Stimulated activated effector memory CD8-positive, alpha-beta T cell treated with anti-CD3 and anti-CD28 coated beads, Interleukin-12 subunit alpha, Interleukin-12 subunit beta, amount 100 ng/mL, for 72 hours (primary cell): ENCODE measurements around the gene CCNYL1.
"Not testable (repeated sequence)": the region's sequence is repeated elsewhere in the genome, so short reads cannot be mapped to it uniquely, and the experiment has no call there.

Source experiments
- ATAC-seq: fragments of 150-1000 bp; cut with Tn5 transposase; 2 replicates; pipeline ENCODE4 v1.10.0; 2021
- DNase-seq, 2 donors: peaks; one replicate each; pipeline ENCODE4 v3.0.0; 2021 to 2022; ENCODE audit warnings: low spot score in 2 of 2
- H3K27ac Mint-ChIP-seq: one replicate; pipeline ENCODE4 v1.8.0; 2022; ENCODE audit warnings: mild to moderate bottlenecking, mixed read lengths
- H3K36me3 Mint-ChIP-seq: one replicate; pipeline ENCODE4 v1.8.0; 2022; ENCODE audit warnings: mild to moderate bottlenecking, mixed read lengths
- H3K4me1 Mint-ChIP-seq: one replicate; pipeline ENCODE4 v1.8.0; 2022; ENCODE audit warnings: mixed read lengths
- H3K4me3 Mint-ChIP-seq: one replicate; pipeline ENCODE4 v1.8.0; 2022; ENCODE audit warnings: mild to moderate bottlenecking, mixed read lengths
- H3K9me3 Mint-ChIP-seq: one replicate; pipeline ENCODE4 v1.8.0; 2022; ENCODE audit warnings: mixed read lengths

The CCNYL1 gene

GRCh38 chr2:207720517-207721187 is 9.2 kb downstream of the CCNYL1 start:
- no peak for DNase-seq
- no peak overlapping the region for H3K27ac Mint-ChIP-seq
- H3K4me1 Mint-ChIP-seq, result peaks cover 14% of the 10 kb centered on the region
- H3K9me3 Mint-ChIP-seq, result no peaks in the 10 kb centered on the region
- ATAC-seq, result no peak
- H3K4me3 Mint-ChIP-seq, result no peak overlapping the region
- no peaks in the 10 kb centered on the region for H3K36me3 Mint-ChIP-seq

- no peak for ATAC-seq
- Mint-ChIP-seq H3K4me3 (no peak overlapping the region), H3K36me3 (no peaks in the 10 kb centered on the region), H3K9me3 (no peaks in the 10 kb centered on the region), H3K4me1 (peaks cover 11% of the 10 kb centered on the region), H3K27ac (peak overlapping the region; percentile 35)
- no peak for DNase-seq
Observed at GRCh38 chr2:207722773-207723424, 11.5 kb downstream of the CCNYL1 start.

GRCh38 chr2:207723425-207723787 is 12.0 kb downstream of the CCNYL1 start:
- peak overlapping the region; percentile 35 for H3K27ac Mint-ChIP-seq
- not testable (repeated sequence) for ATAC-seq, H3K36me3 Mint-ChIP-seq, DNase-seq, H3K9me3 Mint-ChIP-seq, H3K4me3 Mint-ChIP-seq
- H3K4me1 Mint-ChIP-seq, result peaks cover 11% of the 10 kb centered on the region

- no peak overlapping the region for H3K4me3 Mint-ChIP-seq
- no peaks in the 10 kb centered on the region for H3K36me3 Mint-ChIP-seq
- H3K27ac Mint-ChIP-seq, result peak overlapping the region; percentile 13
- no peak for ATAC-seq
- DNase-seq, result no peak
- H3K4me1 Mint-ChIP-seq, result peaks cover 11% of the 10 kb centered on the region
- no peaks in the 10 kb centered on the region for H3K9me3 Mint-ChIP-seq
Observed at GRCh38 chr2:207724113-207724512, 12.7 kb downstream of the CCNYL1 start.

- H3K36me3 Mint-ChIP-seq, result peaks cover 6% of the 10 kb centered on the region
- H3K9me3 Mint-ChIP-seq, result no peaks in the 10 kb centered on the region
- no peak overlapping the region for H3K4me3 Mint-ChIP-seq
- no peak for DNase-seq
- H3K4me1 Mint-ChIP-seq, result peaks cover 11% of the 10 kb centered on the region
- H3K27ac Mint-ChIP-seq, result peak overlapping the region; percentile 32
- no peak for ATAC-seq
Observed at GRCh38 chr2:207725873-207726578, 14.6 kb downstream of the CCNYL1 start.

GRCh38 chr2:207727261-207727660 is 15.8 kb downstream of the CCNYL1 start:
- ATAC-seq (no peak), DNase-seq (no peak)
- H3K4me3 Mint-ChIP-seq, result no peak overlapping the region
- H3K9me3 Mint-ChIP-seq, result no peaks in the 10 kb centered on the region
- H3K36me3 Mint-ChIP-seq, result peaks cover 6% of the 10 kb centered on the region
- H3K4me1 Mint-ChIP-seq, result peaks cover 11% of the 10 kb centered on the region
- no peak overlapping the region for H3K27ac Mint-ChIP-seq

GRCh38 chr2:207729465-207729998 is 18.1 kb downstream of the CCNYL1 start:
- Mint-ChIP-seq H3K4me1 (peaks cover 5% of the 10 kb centered on the region), H3K36me3 (peaks cover 6% of the 10 kb centered on the region), H3K27ac (no peak overlapping the region), H3K4me3 (no peak overlapping the region), H3K9me3 (no peaks in the 10 kb centered on the region)
- no peak for ATAC-seq
- DNase-seq, result no peak

GRCh38 chr2:207731138-207731537 is 19.7 kb downstream of the CCNYL1 start:
- no peak for ATAC-seq

GRCh38 chr2:207733597-207734240 is 22.3 kb downstream of the CCNYL1 start:
- no peak for ATAC-seq
- H3K27ac Mint-ChIP-seq, result no peak overlapping the region

More at GRCh38 chr2:207731138-207731537, 19.7 kb downstream of the CCNYL1 start:
- Mint-ChIP-seq H3K27ac (no peak overlapping the region), H3K4me1 (peaks cover 5% of the 10 kb centered on the region), H3K9me3 (no peaks in the 10 kb centered on the region), H3K4me3 (no peak overlapping the region), H3K36me3 (peaks cover 12% of the 10 kb centered on the region)
- DNase-seq, result no peak

GRCh38 chr2:207734264-207734635 is 22.8 kb downstream of the CCNYL1 start:
- ATAC-seq, result no peak
- H3K9me3 Mint-ChIP-seq, result no peaks in the 10 kb centered on the region
- H3K4me3 Mint-ChIP-seq, result no peak overlapping the region
- no peak overlapping the region for H3K27ac Mint-ChIP-seq
- DNase-seq, result no peak
- H3K36me3 Mint-ChIP-seq, result peaks cover 18% of the 10 kb centered on the region
- no peaks in the 10 kb centered on the region for H3K4me1 Mint-ChIP-seq

More at GRCh38 chr2:207733597-207734240, 22.3 kb downstream of the CCNYL1 start:
- Mint-ChIP-seq H3K9me3 (no peaks in the 10 kb centered on the region), H3K4me1 (no peaks in the 10 kb centered on the region), H3K4me3 (no peak overlapping the region), H3K36me3 (peaks cover 18% of the 10 kb centered on the region)
- DNase-seq, result no peak

- H3K9me3 Mint-ChIP-seq, result no peaks in the 10 kb centered on the region
- ATAC-seq (no peak), DNase-seq (no peak)
- no peaks in the 10 kb centered on the region for H3K4me1 Mint-ChIP-seq
- no peak overlapping the region for H3K4me3 Mint-ChIP-seq
- peaks cover 18% of the 10 kb centered on the region for H3K36me3 Mint-ChIP-seq
- H3K27ac Mint-ChIP-seq, result no peak overlapping the region
Observed at GRCh38 chr2:207734636-207735512, 23.4 kb downstream of the CCNYL1 start.

GRCh38 chr2:207735513-207735859 is 24.0 kb downstream of the CCNYL1 start:
- H3K4me3 Mint-ChIP-seq, DNase-seq, H3K9me3 Mint-ChIP-seq, H3K27ac Mint-ChIP-seq, ATAC-seq, H3K4me1 Mint-ChIP-seq: not testable (repeated sequence)
- H3K36me3 Mint-ChIP-seq, result peaks cover 12% of the 10 kb centered on the region

GRCh38 chr2:207743514-207743913 is 32.1 kb downstream of the CCNYL1 start:
- ATAC-seq (no peak), DNase-seq (no peak)
- Mint-ChIP-seq H3K27ac (no peak overlapping the region), H3K4me3 (no peak overlapping the region), H3K36me3 (peaks cover 23% of the 10 kb centered on the region), H3K9me3 (no peaks in the 10 kb centered on the region), H3K4me1 (no peaks in the 10 kb centered on the region)

GRCh38 chr2:207744050-207744449 is 32.6 kb downstream of the CCNYL1 start:
- H3K4me1 Mint-ChIP-seq, result no peaks in the 10 kb centered on the region
- DNase-seq (no peak), ATAC-seq (no peak)
- H3K9me3 Mint-ChIP-seq, result no peaks in the 10 kb centered on the region
- no peak overlapping the region for H3K4me3 Mint-ChIP-seq
- peaks cover 23% of the 10 kb centered on the region for H3K36me3 Mint-ChIP-seq
- no peak overlapping the region for H3K27ac Mint-ChIP-seq
